NCI-H524 (cell line): ENCODE data around the gene ASB6.
"Not testable (repeated sequence)": the region's sequence is repeated elsewhere in the genome, so short reads cannot be mapped to it uniquely, and the experiment has no call there.

Experiments used
- DNase-seq, 2 experiments: peaks; one replicate each; lab custom pipeline; 2025; lab: John Stamatoyannopoulos, UW

Gene ASB6

GRCh38 chr9:129640871-129641749 is 841 bp downstream of the ASB6 start:
- DNase-seq = no peak

- DNase-seq = peak; percentile 75 to 77
Measured at GRCh38 chr9:129640086-129640870, 1.7 kb downstream of the ASB6 start.

GRCh38 chr9:129639756-129640085 is 2.2 kb downstream of the ASB6 start:
- no peak for DNase-seq

GRCh38 chr9:129639034-129639630 is 2.8 kb downstream of the ASB6 start:
- DNase-seq = no peak

- DNase-seq = no peak
Measured at GRCh38 chr9:129637673-129638439, 4.1 kb downstream of the ASB6 start.

- no peak for DNase-seq
Measured at GRCh38 chr9:129637102-129637501, 4.8 kb downstream of the ASB6 start.

GRCh38 chr9:129636343-129636742 is 5.6 kb downstream of the ASB6 start:
- not testable (repeated sequence) for DNase-seq

- no peak for DNase-seq
Measured at GRCh38 chr9:129635099-129636065, 6.6 kb downstream of the ASB6 start.

GRCh38 chr9:129633848-129634247 is 8.1 kb downstream of the ASB6 start:
- no peak for DNase-seq

- no peak for DNase-seq
Measured at GRCh38 chr9:129633207-129633606, 8.7 kb downstream of the ASB6 start.

GRCh38 chr9:129632460-129632859 is 9.5 kb downstream of the ASB6 start:
- no peak for DNase-seq

- no peak for DNase-seq
Measured at GRCh38 chr9:129631674-129632129, 10.2 kb downstream of the ASB6 start.

GRCh38 chr9:129630967-129631673 is 10.8 kb downstream of the ASB6 start:
- no peak for DNase-seq

GRCh38 chr9:129629251-129629820 is 12.6 kb downstream of the ASB6 start:
- DNase-seq = no peak

- DNase-seq = no peak
Measured at GRCh38 chr9:129628709-129629108, 13.2 kb downstream of the ASB6 start.

- DNase-seq = peak; percentile 86 to 91
Measured at GRCh38 chr9:129627556-129628440, 14.2 kb downstream of the ASB6 start.

- no peak for DNase-seq
Measured at GRCh38 chr9:129626625-129627284, 15.2 kb downstream of the ASB6 start.

- peak; percentile 70 to 82 for DNase-seq
Measured at GRCh38 chr9:129626079-129626624, 15.8 kb downstream of the ASB6 start, which contains the start of gene NTMT1. Gene NTMT1 (plus strand): TSS chr9:129626163. CDS start chr9:129632704, 6,541 bp downstream.
